SU-DHL-6 (cell line): Measurements from ENCODE around the gene APOBEC4.

Source experiments
- H2AFZ ChIP-seq: fragments of 200-600 bp; sonication (generic); 2 replicates; pipeline ENCODE4 v1.6.1; 2014; ENCODE audit warnings: low read depth, mild to moderate bottlenecking, moderate library complexity, mixed read lengths, antibody characterized with exemption, low read length; ENCODE audit not compliant: severe bottlenecking
- H3F3A ChIP-seq: fragments of 200-600 bp; shearing (Covaris generic); 2 replicates; pipeline ENCODE4 v1.6.0; 2016; ENCODE audit warnings: antibody characterized with exemption, mild to moderate bottlenecking; ENCODE audit not compliant: insufficient read depth
- H3K27ac ChIP-seq: fragments of 200-600 bp; sonication (generic); 2 replicates; pipeline ENCODE4 v1.5.1; 2016; ENCODE audit warnings: low read depth, mild to moderate bottlenecking, low read length, moderate library complexity, mixed read lengths
- H3K27me3 ChIP-seq: fragments of 200-600 bp; sonication (generic), shearing (Covaris generic); 2 replicates; pipeline ENCODE4 v1.6.0; 2014; ENCODE audit warnings: mild to moderate bottlenecking, low read length
- H3K36me3 ChIP-seq: fragments of 200-600 bp; sonication (generic); 2 replicates; pipeline ENCODE4 v1.6.1; 2014; ENCODE audit warnings: mild to moderate bottlenecking, low read length, mixed read lengths
- H3K4me2 ChIP-seq: fragments of 300-600, 200-600 bp; shearing (Covaris generic), sonication (generic); 2 replicates; pipeline ENCODE4 v1.6.0; 2014; ENCODE audit warnings: low read length, low read depth, mild to moderate bottlenecking; ENCODE audit not compliant: poor library complexity, severe bottlenecking
- H3K4me3 ChIP-seq: fragments of 200-600 bp; sonication (generic); 2 replicates; pipeline ENCODE4 v1.5.1; 2014; ENCODE audit warnings: antibody characterized with exemption, low read length, mild to moderate bottlenecking, mixed read lengths; ENCODE audit not compliant: insufficient read depth, poor library complexity, severe bottlenecking
- H3K79me2 ChIP-seq: fragments of 200-600 bp; sonication (generic); 2 replicates; pipeline ENCODE4 v1.6.1; 2014; ENCODE audit warnings: mild to moderate bottlenecking, low read length, moderate library complexity; ENCODE audit not compliant: insufficient read depth
- H3K9ac ChIP-seq: fragments of 200-600 bp; sonication (generic); 2 replicates; pipeline ENCODE4 v1.7.0; 2014; ENCODE audit warnings: mild to moderate bottlenecking, low read length
- H3K9me2 ChIP-seq: fragments of 200-600 bp; sonication (generic); replicated peaks from 2 replicates; pipeline ENCODE4 v1.6.1; 2014; ENCODE audit warnings: low read length; ENCODE audit not compliant: insufficient read depth
- H3K9me3 ChIP-seq: fragments of 200-600 bp; sonication (generic); 2 replicates; pipeline ENCODE4 v1.6.1; 2014; ENCODE audit warnings: low read length, mixed read lengths; ENCODE audit not compliant: insufficient read depth
- H4K20me1 ChIP-seq: fragments of 200-600 bp; sonication (generic); 2 replicates; pipeline ENCODE4 v1.6.1; 2014; ENCODE audit warnings: low read depth, mild to moderate bottlenecking, antibody characterized with exemption, low read length, moderate library complexity, mixed read lengths
- EZH2phosphoT487 ChIP-seq: fragments of 200-600 bp; sonication (generic), shearing (Covaris generic); conservative IDR thresholded peaks from 2 replicates; pipeline ENCODE4 v1.6.1; 2018; ENCODE audit warnings: mild to moderate bottlenecking, antibody characterized with exemption, low read length, moderate library complexity, mixed read lengths
- TF ChIP-seq, protein P1 (sequence below): fragments of 200-600 bp; sonication (generic); IDR thresholded peaks from one replicate; pipeline ENCODE4 v1.5.1; 2017; ENCODE audit warnings: antibody characterized with exemption, mild to moderate bottlenecking, low read length, moderate library complexity; ENCODE audit not compliant: insufficient read depth, poor library complexity, severe bottlenecking

APOBEC4 gene

DNA sequence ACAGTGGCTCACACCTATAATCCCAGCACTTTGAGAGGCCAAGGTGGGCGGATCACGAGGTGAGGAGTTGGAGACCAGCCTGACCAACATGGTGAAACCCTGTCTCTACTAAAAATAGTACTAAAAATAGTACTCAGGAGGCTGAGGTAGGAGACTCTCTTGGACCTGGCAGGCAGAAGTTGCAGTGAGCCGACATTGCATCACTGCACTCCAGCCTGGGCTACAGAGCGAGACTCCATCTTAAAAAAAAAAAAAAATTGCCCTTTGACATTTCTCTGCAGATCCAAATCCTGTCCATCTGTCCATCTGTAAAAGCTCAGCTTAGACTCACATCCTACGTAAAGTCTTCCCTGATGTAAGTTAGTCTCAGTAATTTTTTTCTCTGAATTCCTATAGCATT is 56.6 kb downstream of the APOBEC4 start:
- no peaks in the 10 kb centered on the region for H3K36me3 ChIP-seq
- H3K9ac ChIP-seq = no peak overlapping the region
- H3K4me2 ChIP-seq = no peak overlapping the region
- no peaks in the 10 kb centered on the region for H3K9me3 ChIP-seq
- no peak overlapping the region for H3K27ac ChIP-seq
- TF ChIP-seq, protein P1, sequence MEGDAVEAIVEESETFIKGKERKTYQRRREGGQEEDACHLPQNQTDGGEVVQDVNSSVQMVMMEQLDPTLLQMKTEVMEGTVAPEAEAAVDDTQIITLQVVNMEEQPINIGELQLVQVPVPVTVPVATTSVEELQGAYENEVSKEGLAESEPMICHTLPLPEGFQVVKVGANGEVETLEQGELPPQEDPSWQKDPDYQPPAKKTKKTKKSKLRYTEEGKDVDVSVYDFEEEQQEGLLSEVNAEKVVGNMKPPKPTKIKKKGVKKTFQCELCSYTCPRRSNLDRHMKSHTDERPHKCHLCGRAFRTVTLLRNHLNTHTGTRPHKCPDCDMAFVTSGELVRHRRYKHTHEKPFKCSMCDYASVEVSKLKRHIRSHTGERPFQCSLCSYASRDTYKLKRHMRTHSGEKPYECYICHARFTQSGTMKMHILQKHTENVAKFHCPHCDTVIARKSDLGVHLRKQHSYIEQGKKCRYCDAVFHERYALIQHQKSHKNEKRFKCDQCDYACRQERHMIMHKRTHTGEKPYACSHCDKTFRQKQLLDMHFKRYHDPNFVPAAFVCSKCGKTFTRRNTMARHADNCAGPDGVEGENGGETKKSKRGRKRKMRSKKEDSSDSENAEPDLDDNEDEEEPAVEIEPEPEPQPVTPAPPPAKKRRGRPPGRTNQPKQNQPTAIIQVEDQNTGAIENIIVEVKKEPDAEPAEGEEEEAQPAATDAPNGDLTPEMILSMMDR = no peak
- TF ChIP-seq EZH2phosphoT487 = no peak
- no peaks in the 10 kb centered on the region for H4K20me1 ChIP-seq
- H2AFZ ChIP-seq = no peak overlapping the region
- no peaks in the 10 kb centered on the region for H3K27me3 ChIP-seq
- no peaks in the 10 kb centered on the region for H3K79me2 ChIP-seq
- H3K9me2 ChIP-seq = no peaks in the 10 kb centered on the region
- H3K4me3 ChIP-seq = no peak overlapping the region
- H3F3A ChIP-seq = no peaks in the 10 kb centered on the region
